ENCODE results near the gene PTDSS2.
"Not testable (repeated sequence)": the region's sequence is repeated elsewhere in the genome, so short reads cannot be mapped to it uniquely, and the experiment has no call there.

PTDSS2 gene

DNA sequence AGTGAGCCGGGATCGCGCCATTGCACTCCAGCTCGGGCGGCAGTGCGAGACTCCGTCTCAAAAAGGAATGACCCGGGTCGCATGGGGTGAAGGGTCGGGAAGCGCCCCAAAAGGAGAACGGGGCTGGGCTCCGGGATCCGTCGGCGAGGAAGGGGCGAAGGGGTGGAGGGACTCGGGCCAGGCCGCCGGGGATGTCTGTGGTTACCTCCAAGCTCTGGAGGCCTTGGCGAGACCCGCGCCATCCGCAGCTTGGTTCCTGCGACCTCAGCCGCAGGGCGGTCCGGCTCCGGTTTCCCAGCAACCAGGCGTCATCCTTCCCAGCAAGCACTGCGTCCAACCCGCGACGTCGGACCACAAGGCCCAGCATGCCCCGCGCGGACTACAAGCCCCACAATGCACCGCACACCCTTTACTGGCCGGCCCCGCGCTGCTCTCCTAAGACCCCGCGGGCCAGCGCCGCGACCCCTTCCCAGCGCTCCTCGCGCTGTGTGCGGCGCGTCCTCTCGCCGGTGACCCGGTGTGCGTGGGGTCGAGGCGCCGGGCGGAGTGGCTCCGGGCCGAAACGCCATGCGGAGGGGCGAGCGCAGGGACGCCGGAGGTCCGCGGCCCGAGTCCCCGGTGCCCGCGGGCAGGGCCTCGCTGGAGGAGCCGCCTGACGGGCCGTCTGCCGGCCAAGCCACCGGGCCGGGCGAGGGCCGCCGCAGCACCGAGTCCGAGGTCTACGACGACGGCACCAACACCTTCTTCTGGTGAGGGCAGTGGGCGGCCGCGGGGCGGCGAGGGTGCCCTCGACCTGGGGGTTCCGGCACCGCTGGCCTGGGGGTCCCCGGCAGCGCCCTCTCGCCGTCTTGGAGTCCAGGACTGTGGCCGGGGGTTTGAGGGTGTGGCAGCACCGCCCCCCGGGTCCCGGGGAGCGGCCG lies at the start of gene PTDSS2:
Gene PTDSS2 (plus strand): TSS at position 391 of the 920 bp plus-strand sequence. CDS start 177 bp downstream, at position 568.
- DNase-seq = peak; percentile 95

DNA sequence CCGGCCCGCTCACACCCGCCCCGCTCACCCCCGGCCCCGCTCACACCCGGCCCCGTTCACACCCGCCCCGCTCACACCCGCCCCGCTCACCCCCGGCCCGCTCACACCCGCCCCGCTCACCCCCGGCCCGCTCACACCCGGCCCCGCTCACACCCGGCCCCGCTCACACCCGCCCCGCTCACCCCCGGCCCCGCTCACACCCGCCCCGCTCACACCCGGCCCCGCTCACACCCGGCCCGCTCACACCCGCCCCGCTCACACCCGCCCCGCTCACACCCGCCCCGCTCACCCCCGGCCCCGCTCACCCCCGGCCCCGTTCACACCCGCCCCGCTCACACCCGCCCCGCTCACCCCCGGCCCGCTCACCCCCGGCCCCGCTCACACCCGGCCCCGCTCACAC lies 48.9 kb upstream of the PTDSS2 start:
- not testable (repeated sequence) for DNase-seq

DNA sequence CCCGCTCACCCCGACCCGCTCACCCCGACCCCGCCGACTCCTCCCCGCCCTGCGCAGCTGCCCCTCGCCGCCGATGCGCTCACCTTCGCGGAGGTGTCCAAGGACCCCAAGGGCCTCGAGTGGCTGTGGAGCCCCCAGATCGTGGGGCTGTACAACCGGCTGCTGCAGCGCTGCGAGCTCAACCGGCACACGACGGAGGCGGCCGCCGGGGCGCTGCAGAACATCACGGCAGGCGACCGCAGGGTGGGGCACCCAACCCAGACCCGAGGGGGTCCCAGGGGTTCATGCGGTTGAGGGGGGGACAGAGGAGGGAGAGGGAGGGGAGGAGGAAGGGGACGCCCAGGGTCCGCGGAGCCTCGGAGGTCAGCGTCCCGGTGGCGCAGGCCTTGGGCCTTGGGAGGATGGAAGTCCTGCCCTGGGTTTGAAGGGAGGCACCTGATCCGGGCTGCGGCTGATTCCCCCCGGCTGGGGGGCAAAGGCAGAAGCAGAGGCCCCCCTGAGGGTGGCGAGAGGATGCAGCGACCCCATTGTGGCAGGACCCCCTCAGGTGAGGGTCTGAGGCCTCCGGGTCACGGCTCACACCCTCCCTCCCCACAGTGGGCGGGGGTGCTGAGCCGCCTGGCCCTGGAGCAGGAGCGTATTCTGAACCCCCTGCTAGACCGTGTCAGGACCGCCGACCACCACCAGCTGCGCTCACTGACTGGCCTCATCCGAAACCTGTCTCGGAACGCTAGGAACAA lies 46.9 kb upstream of the PTDSS2 start:
- DNase-seq = no peak

DNA sequence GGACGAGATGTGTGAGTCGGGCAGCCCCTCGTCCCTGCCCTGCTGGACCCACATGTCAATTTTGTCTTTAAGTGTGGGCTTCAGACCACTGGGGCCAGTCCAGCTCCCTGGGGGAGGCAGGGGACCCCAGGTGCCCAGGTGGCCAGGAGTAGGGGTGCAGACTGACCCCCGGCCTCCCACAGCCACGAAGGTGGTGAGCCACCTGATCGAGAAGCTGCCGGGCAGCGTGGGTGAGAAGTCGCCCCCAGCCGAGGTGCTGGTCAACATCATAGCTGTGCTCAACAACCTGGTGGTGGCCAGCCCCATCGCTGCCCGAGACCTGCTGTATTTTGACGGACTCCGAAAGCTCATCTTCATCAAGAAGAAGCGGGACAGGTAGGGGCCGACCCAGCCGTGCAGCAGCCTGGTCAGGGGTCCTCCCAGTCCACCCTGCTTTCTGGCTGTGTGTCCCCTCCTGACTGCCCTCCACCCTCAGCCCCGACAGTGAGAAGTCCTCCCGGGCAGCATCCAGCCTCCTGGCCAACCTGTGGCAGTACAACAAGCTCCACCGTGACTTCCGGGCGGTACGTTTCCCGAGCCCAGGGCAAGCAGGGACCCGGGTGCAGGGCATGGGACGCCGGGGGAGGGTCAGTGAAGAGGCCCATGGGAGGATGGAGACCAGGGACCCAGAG lies 46.2 kb upstream of the PTDSS2 start:
- DNase-seq = no peak

DNA sequence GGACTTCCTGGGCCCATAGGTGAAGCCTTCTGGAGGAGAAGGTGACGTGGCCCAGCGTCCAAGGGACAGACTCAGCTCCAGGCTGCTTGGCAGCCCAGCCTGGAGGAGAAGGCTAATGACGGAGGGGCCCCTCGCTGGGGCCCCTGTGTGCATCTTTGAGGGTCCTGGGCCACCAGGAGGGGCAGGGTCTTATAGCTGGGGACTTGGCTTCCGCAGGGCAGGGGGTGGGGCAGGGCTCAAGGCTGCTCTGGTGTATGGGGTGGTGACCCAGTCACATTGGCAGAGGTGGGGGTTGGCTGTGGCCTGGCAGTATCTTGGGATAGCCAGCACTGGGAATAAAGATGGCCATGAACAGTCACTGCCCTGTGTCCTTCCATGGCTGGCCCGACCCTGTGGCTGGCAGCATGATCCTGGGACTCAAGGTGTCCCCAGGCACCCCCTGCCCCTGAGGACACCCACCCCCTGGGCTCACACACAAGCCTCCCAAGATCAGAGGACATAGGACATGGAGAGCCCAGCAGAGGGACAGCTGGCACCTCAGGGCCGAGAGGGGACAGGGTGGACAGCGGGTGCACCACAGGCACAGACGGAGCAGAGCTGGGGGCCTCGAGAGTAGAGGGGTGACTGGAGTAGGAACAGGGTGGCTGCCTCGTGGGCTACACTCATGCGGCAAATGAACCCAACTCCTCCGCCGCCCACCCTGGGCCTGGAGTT lies 45.4 kb upstream of the PTDSS2 start:
- DNase-seq = no peak

DNA sequence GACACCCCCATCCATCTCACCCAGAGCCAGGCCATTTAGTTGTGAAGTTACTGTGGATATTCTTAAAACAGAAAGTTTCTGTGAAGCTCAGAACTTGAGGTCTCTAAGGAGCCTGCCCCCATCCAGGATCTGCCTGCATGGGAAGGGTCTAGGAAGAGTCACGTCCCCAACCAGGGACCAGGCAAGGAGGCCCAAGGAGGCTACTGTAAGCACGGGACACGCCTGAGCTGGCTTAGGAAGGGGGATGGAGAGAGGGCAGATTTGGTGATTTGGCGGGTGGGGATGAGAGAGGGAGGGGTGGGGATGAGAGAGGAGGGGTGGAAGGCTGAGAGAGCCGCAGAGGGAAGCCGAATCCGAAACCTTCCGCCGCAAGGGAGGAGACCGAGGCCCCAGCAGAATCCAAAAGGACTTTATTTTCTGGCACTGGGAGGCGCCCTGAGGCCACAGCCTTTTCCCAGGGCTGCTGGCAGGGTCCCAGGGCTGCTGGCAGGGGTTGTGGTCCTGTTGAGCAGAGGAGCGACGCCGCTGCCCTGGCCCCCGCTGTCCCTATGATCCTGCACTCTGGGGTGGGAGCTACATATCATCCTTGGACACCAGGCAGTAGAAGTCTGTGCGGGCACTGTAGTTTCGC lies 44.6 kb upstream of the PTDSS2 start:
- no peak for DNase-seq

DNA sequence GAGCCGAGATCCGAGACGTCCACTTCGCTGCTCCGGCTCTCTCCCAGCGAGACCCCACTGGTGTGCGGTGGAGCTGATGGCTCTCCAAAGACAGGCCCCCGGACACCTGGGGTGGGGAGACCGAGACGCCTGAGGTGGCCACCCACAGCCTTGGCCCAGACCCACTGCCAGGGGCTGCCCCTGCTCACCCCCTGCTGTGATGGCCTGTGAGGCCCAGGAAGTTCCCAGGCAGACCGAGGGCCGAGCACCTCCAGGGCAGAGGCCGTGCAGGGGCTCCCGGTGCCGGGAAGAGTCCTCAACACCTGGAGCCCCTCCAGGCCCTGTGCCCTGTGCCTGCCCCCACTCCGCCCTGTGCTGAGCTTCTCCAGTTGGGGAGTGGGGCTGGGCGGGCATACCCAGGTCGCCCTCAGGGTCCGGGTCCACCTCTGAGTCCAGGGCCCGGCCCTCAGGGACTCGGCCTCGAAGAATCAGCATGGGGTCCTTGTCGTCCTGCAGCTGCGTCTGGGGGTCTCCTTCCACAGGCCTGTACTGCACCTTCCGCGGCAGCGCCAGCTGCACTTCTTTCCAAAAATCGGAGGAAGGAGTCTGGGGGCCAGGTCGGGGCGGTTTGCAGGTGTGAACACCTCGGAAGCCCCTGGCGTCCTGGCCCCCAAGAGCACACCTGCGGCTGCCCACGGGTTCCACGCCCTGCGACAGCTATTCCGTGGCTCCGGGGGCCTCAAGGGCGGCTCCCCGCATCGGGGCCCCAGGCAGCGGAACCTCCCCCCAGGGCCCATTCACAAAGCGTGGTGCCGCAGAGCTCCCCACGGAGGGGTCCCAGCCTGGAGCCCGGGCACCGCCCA lies 43.9 kb upstream of the PTDSS2 start:
- DNase-seq = no peak

DNA sequence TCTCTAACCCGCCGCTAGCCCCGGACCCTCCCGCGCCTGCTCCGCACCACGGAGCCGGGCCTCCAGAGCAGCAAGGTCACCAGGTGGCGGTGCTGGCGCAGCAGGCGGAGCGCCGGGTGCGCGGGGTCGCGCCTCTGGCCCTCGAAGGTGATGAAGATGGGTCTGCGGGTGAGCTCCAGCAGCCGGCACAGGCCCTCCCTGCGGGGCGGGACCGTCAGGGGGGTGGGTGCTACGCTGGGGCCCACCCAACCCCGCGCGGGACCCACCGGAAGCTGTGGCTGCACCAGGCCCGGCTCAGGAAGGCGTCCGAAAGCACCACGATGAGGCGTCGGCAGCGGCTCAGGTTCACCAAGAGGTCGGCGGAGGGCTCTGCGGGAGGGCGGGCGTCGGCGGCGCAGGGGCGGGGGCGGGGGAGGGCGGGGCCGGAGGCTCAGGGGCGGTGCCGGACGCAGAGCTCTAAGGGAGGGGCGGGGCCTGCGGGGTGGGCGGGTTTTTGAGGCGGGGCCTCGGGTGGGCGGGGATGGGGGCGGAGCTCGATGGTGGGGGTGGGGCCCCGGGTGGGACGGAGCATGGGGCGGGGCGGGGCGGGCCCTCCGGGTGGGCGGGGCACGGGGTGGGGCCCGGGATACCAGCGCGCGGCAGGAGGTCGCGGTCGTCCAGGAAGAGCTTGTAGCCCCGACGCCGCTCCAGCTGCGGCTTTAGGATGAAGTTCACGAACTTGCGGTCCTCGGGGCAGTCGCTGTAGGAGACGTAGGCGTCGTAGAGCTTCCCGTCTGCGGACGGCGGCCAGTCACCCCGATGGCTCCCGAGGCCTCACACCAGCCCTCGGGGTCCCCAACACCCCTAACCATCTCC lies 43.1 kb upstream of the PTDSS2 start:
- DNase-seq = no peak

DNA sequence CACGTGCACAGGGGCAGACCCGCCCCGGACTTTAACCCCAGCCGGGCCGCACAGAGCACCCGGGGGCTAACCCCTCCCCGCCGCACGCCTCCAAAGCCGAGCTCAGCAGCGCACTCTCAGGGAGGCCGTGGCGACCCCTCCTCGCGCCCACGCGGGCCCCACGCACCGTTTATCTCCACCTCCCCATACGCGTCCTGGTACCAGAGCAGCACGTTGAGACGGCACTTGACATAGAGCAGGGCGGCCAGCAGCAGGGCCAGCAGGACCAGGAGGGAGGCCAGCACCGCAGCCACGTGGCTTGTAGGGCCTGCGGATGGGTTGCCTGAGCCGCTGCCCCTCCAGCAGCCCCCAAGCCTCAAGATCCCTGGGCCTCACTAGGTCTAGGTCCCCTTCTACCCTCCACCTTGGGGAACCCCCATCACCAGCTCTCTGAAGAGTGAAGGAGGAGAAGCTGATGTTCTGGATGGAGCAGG lies 42.4 kb upstream of the PTDSS2 start:
- no peak for DNase-seq

DNA sequence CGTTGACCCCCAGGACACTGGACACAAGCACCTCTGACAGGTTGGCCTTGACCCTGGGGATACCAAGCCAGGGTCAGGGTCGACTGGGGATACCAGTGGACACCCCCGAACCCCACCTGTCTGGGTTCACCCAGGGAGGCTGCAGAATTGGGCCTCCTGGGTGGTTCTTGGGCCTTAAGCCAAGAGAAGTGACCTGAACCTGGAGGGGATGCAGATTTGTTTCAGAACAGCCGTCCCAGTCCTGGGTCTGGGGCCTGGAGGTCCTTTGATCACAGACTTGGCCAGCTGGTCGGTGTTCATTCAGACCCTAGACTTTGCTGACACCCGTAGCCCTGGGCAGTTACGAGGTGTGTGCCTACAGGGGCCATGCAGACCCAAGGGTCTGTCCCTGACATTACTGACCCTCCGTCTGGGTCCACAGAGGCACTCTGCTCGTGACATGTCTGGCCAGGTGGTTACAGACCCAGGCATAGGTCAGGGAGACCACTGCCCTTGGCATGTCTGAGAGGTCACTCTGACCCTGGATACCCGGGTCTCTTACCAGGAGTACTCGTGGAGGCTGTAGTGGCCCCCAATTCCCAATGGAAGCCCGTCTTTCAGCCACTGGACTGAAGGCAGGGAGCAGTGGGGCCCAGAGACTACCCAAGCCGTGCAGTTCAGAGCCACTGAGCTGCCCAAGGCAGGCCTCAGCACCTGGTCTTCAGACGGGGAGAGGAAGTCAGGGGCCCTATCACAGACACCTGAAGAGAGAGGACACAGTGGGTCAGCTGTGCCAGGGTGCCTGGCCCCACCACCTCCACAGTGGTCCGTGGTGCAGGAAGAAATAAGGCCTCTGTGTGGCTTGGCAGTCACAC lies 41.7 kb upstream of the PTDSS2 start:
- no peak for DNase-seq

DNA sequence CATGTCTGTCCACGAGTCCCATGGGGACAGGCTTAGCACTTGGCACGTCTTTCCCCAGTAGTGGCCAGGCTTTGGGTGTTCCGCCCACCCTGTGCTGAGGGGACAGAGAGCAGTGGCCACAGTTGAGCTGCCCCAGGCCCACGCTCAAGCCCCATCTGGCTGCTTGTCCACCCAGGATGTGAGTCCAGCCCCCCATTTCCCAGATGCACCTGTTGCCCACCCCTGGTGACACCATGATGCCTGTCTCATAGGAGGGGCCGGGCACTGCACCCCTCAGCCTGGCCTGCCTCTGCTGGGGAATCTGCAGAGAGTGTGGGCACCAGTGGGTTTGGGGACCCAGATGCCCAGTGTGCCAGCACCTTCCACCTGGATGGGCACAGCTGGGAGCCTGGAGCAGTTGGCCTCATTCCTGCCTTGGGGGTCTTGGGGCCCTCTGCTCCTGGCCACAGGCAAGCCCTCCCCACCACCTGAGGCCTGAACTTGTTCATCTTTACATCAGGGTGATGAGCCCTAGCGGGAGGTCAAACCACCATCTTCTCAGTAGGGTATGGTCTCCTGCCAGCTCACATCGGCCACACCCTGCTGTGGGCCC lies 41.0 kb upstream of the PTDSS2 start:
- DNase-seq = no peak

DNA sequence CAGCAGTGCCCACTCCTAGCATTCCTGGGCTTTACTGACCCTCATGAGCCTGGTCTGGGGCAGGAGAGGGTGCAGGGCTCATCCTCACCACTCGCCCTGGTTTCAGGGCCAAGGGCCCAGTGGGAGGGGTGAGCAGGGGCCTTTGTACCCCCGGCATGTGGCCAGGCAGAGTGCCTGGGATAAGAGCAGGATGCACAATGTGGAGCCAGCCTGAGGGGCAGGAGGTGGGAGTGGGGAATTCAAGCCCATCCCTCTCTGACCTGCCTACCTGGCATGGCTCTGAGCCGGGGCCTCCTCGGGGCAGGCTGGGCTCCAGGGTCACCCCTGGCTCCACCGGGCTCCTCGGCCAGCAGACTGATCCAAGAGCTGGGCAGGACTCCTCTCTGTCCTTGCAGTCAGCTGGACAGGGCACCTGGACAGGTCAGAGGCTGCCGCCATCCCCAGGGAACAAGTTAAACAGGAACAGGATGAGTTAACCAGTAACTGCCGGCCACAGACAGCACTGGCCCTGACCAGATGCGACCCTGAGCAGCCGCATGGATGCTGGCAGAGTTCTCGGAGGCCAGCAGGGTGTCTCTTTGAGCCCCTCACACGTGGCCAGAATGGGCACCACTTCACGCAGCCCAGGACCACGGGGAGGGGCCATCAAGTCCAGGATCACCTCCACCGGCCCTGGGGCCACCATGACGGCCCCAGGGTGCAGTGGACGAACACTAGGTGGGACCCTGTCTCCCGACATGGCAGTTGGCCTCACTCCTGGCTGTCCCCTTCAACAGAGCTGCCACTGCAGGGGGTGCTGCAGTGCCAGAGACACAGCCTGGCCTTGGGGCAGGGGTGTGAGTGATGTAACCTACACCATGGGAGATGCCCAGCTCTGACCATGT lies 40.2 kb upstream of the PTDSS2 start:
- DNase-seq = no peak

DNA sequence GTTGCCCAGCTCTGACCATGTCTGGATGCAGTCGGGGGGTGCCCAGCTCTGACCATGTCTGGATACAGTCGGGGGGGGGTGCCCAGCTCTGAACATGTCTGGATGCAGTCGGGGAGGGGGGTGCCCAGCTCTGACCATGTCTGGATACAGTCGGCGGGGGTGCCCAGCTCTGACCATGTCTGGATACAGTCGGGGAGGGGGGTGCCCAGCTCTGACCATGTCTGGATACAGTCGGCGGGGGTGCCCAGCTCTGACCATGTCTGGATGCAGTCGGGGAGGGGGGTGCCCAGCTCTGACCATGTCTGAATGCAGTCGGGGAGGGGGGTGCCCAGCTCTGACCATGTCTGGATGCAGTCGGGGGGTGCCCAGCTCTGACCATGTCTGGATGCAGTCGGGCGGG lies 39.4 kb upstream of the PTDSS2 start:
- DNase-seq = not testable (repeated sequence)

DNA sequence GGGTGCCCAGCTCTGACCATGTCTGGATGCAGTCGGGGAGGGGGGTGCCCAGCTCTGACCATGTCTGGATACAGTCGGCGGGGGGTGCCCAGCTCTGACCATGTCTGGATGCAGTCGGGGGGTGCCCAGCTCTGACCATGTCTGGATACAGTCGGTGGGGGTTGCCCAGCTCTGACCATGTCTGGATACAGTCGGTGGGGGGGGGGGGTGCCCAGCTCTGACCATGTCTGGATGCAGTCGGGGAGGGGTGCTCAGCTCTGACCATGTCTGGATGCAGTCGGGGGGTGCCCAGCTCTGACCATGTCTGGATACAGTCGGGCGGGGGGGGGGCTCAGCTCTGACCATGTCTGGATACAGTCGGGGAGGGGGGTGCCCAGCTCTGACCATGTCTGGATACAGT lies 38.6 kb upstream of the PTDSS2 start:
- not testable (repeated sequence) for DNase-seq

DNA sequence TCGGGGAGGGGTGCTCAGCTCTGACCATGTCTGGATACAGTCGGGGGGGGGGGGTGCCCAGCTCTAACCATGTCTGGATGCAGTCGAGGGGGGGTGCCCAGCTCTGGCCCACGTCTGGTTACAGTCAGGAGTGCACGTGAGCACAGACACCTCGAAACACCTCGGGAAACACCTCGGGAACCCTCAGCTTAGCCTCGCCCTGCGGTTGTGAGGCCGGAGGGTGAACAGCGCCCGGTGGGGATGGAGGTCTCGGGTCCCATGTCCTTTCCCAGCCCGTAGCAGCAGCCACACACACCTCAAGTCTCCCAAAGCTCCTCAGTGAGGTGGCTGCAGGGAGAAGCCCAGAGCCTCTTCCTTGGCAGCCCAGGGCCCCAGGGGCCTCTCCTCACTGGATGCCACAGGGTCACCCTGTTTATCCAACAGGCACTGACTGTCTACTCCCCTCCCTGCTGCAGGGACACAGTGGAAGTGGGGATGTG lies 37.4 kb upstream of the PTDSS2 start:
- DNase-seq = no peak

DNA sequence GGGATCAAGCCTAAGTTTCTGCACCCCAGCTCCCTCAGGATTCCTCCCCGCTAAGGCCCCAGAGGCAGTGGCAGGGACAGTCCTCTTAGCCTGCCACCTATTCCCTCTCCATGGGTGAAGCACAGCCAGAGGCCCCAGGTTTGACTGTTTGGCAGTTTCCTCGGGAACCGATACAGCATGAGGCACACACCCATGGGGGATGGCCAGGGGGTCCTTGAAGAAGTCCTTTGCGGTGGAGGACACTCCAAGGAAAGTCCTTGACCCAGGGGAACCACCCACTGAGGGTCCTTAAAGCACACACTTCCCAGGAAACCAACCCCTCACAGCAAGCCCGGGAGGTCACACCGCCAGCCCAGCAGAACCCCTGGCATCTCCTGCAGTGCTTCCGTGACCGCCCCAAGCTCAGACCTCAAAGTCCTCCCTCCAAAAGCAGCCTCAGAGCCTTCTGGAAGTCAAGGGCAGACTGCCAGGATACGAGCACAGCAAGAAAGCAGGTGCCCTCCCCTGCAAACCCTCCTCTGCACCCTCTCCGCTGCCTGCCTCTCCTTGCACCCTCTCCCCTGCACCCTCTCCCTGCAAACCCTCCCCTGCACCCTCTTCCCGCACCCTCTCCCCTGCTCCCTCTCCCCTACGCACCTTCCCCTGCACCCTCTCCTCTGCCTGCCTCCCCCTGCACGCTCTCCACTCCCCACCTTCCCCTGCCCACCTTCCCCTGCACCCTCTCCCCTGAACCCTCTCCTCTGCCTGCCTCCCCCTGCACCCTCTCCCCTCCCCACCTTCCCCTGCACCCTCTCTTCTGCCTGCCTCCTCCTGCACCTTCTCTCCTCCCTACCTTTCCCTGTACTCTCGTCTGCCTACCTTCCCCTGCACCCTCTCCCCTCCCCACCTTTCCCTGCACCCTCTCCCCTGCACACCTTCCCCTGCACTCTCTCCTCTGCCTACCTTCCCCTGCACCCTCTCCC lies 36.7 kb upstream of the PTDSS2 start:
- DNase-seq = no peak
